IMR-90 (cell line): ENCODE measurements around the gene ARHGAP10. TPM values are rescaled to one million over a fixed set of nuclear protein-coding genes. Genes with fewer than 3 reads are reported as not detected.
A peak's percentile ranks its signal among the peaks of the same experiment; 100 is the strongest.

Experiments
- ATAC-seq: fragments of 200-7000 bp; cut with Tn5 transposase; 2 replicates; pipeline ENCODE4 v1.9.1; 2020; ENCODE audit warnings: low read depth, mild to moderate bottlenecking, moderate library complexity
- BruUV-seq: library from RNA; stranded (reverse); fragments of 400-500 nt; replicated peaks from 2 replicates; lab custom pipeline; 2021; lab: Mats Ljungman, UMichigan
- CTCF ChIA-PET: fragments of 300-600 bp; formaldehyde crosslinking; extraction: SDS; loops from one replicate; lab custom pipeline; 2021; ENCODE audit warnings: antibody characterized with exemption; lab: Yijun Ruan, JAX
- POLR2A ChIA-PET: fragments of 300-600 bp; sonication (Branson Sonifier 250); formaldehyde crosslinking; loops from one replicate; lab custom pipeline; 2022; ENCODE audit warnings: antibody characterized with exemption; ENCODE audit not compliant: unreplicated experiment; lab: Charles Lee
- DNase-seq: peaks from one replicate; pipeline ENCODE4 v3.0.0; 2013
- H2AFZ ChIP-seq: replicated peaks from 2 replicates; pipeline ENCODE3; 2013; ENCODE audit warnings: low read length, mild to moderate bottlenecking; ENCODE audit not compliant: poor library complexity
- H2AK5ac ChIP-seq: 2 replicates; pipeline ENCODE4 v1.6.1; 2013; ENCODE audit warnings: low read depth, low read length, inconsistent platforms
- H2AK9ac ChIP-seq: replicated peaks from 2 replicates; pipeline ENCODE3; 2013; ENCODE audit warnings: mild to moderate bottlenecking, low read depth, low read length, moderate library complexity; ENCODE audit not compliant: poor library complexity
- H2BK120ac ChIP-seq: 2 replicates; pipeline ENCODE4 v1.6.1; 2013; ENCODE audit warnings: low read depth, low read length, inconsistent platforms
- H2BK15ac ChIP-seq: 3 replicates; pipeline ENCODE4 v1.6.1; 2013; ENCODE audit warnings: low read depth, low read length, inconsistent platforms
- H2BK20ac ChIP-seq: 2 replicates; pipeline ENCODE4 v1.6.1; 2013; ENCODE audit warnings: low read depth, mild to moderate bottlenecking, inconsistent platforms, low read length, moderate library complexity
- H2BK5ac ChIP-seq: 2 replicates; pipeline ENCODE4 v1.6.1; 2013; ENCODE audit warnings: mild to moderate bottlenecking, low read depth, low read length, inconsistent platforms; ENCODE audit not compliant: poor library complexity, severe bottlenecking
- H3K14ac ChIP-seq: replicated peaks from 2 replicates; pipeline ENCODE4 v1.6.1; 2013; ENCODE audit warnings: low read depth, low read length, inconsistent platforms
- H3K18ac ChIP-seq: 2 replicates; pipeline ENCODE4 v1.6.1; 2013; ENCODE audit warnings: low read depth, low read length, control low read depth
- H3K23ac ChIP-seq: 2 replicates; pipeline ENCODE4 v1.6.1; 2013; ENCODE audit warnings: low read depth, low read length, inconsistent platforms
- H3K27ac ChIP-seq: 2 replicates; pipeline ENCODE4 v1.5.1; 2013; ENCODE audit warnings: mild to moderate bottlenecking, control low read depth, low read length; ENCODE audit not compliant: insufficient read depth
- H3K27me3 ChIP-seq: 2 replicates; pipeline ENCODE4 v1.6.1; 2013; ENCODE audit warnings: low read length; ENCODE audit not compliant: control insufficient read depth, insufficient read depth
- H3K36me3 ChIP-seq: 2 replicates; pipeline ENCODE4 v1.6.1; 2013; ENCODE audit warnings: low read length, mixed read lengths; ENCODE audit not compliant: control insufficient read depth, insufficient read depth
- H3K4ac ChIP-seq: 2 replicates; pipeline ENCODE4 v1.6.1; 2013; ENCODE audit warnings: low read depth, low read length, inconsistent platforms
- H3K4me1 ChIP-seq: 2 replicates; pipeline ENCODE4 v1.6.1; 2013; ENCODE audit warnings: low read length, mixed read lengths; ENCODE audit not compliant: control insufficient read depth, insufficient read depth
- H3K4me2 ChIP-seq: 2 replicates; pipeline ENCODE4 v1.6.1; 2013; ENCODE audit warnings: low read depth, mild to moderate bottlenecking, control low read depth, low read length, moderate library complexity
- H3K4me3 ChIP-seq: 2 replicates; pipeline ENCODE4 v1.5.1; 2013; ENCODE audit warnings: low read depth, mild to moderate bottlenecking, control low read depth, low read length, moderate library complexity; ENCODE audit not compliant: insufficient read depth
- H3K56ac ChIP-seq: 2 replicates; pipeline ENCODE4 v1.6.1; 2013; ENCODE audit warnings: low read length, inconsistent platforms; ENCODE audit not compliant: insufficient read depth; ENCODE audit errors: extremely low read depth
- H3K79me1 ChIP-seq, 2 experiments: 2 replicates each; pipeline ENCODE4 v1.6.1; 2013; ENCODE audit warnings: low read length in 2 of 2, inconsistent platforms in 1 of 2, low read depth in 1 of 2
- H3K9ac ChIP-seq: 2 replicates; pipeline ENCODE4 v1.6.1; 2013; ENCODE audit warnings: low read depth, low read length, control low read depth
- H3K9me1 ChIP-seq: 2 replicates; pipeline ENCODE4 v1.6.1; 2013; ENCODE audit warnings: low read length, inconsistent platforms; ENCODE audit not compliant: insufficient read depth
- H3K9me3 ChIP-seq: 2 replicates; pipeline ENCODE4 v1.6.1; 2013; ENCODE audit warnings: low read length; ENCODE audit not compliant: control insufficient read depth, insufficient read depth
- H4K20me1 ChIP-seq: 2 replicates; pipeline ENCODE4 v1.6.1; 2013; ENCODE audit warnings: low read length, inconsistent platforms; ENCODE audit not compliant: insufficient read depth
- H4K5ac ChIP-seq: 2 replicates; pipeline ENCODE4 v1.6.1; 2013; ENCODE audit warnings: mild to moderate bottlenecking, low read depth, low read length, control low read depth
- H4K8ac ChIP-seq, 2 experiments: 2 replicates each; pipeline ENCODE4 v1.6.1; 2013; ENCODE audit warnings: low read depth in 2 of 2, low read length in 2 of 2, control low read depth in 1 of 2, inconsistent platforms in 1 of 2
- H4K91ac ChIP-seq: 2 replicates; pipeline ENCODE4 v1.6.1; 2013; ENCODE audit warnings: low read depth, low read length, inconsistent platforms; ENCODE audit not compliant: insufficient read depth
- MXI1 ChIP-seq: IDR thresholded peaks from 2 replicates; pipeline ENCODE4 v1.6.1; 2012; ENCODE audit warnings: low read depth, mild to moderate bottlenecking, low read length, moderate library complexity, borderline replicate concordance
- USF2 ChIP-seq: fragments of 150-350 bp; IDR thresholded peaks from 2 replicates; pipeline ENCODE4 v1.6.1; 2017; ENCODE audit warnings: mild to moderate bottlenecking, antibody characterized with exemption, low read length, low read depth
- WGBS, 2 experiments: methylation state at CpG; one replicate each; pipeline versions ENCODE4 v1.1.5 to v1.1.7; 2013; ENCODE audit warnings: missing lambda C conversion rate in 2 of 2; ENCODE audit not compliant: insufficient read length in 1 of 2; ENCODE audit errors: extremely low coverage in 2 of 2; 5-methylcytosine and 5-hydroxymethylcytosine counted together
- dilution Hi-C: fragments of 300-500 bp; cut with HindIII; formaldehyde crosslinking; loops from one replicate; pipeline ENCODE4 v1.14.3; 2018; ENCODE audit warnings: low sequenced_read_pairs; ENCODE audit not compliant: unreplicated experiment
- in situ Hi-C: fragments of 300-500 bp; cut with MboI; formaldehyde crosslinking; loops from 3 replicates; pipeline ENCODE4 v1.14.3; 2019; ENCODE audit warnings: low sequenced_read_pairs, inconsistent platforms, mixed read lengths
- intact Hi-C: fragments of 100-400 bp; cut with micrococcal nuclease; formaldehyde crosslinking; loops from 2 replicates; pipeline ENCODE4 v1.10.0; 2022
- polyA plus RNA-seq, 3 experiments: library from polyadenylated mRNA; depleted of rRNA; stranded (reverse); fragments of >200 nt; gene quantifications; 2 replicates each; pipeline ENCODE4 v1.2.3, GENCODE V29; 2012; ENCODE audit warnings: low replicate concordance in 1 of 3
- total RNA-seq: library from RNA; depleted of rRNA; stranded (reverse); fragments of >200 nt; gene quantifications from 2 replicates; pipeline ENCODE4 v1.2.3, GENCODE V29; 2012

Gene ARHGAP10
- total and polyA plus RNA-seq, 2 of the 4 experiments (the other 2 are of a cell fraction), result 27.1 to 29.4 TPM

- no peak overlapping the region for H2AFZ ChIP-seq
- no peak for DNase-seq
- no peak overlapping the region for H3K27ac ChIP-seq
Measured at GRCh38 chr4:147843162-147843561, 111.3 kb downstream of the ARHGAP10 start.

More at GRCh38 chr4:147843162-147843561, 111.3 kb downstream of the ARHGAP10 start:
- ATAC-seq, result no peak
- Histone ChIP-seq H2BK20ac (no peak overlapping the region), H3K36me3 (no peaks in the 10 kb centered on the region; the same call in 1 of the 2 replicates), H2AK5ac (no peak overlapping the region), H3K9ac (no peak overlapping the region), H3K27me3 (no peaks in the 10 kb centered on the region), H4K5ac (no peak overlapping the region), H3K23ac (no peak overlapping the region), H4K8ac (no peak overlapping the region), H4K91ac (no peak overlapping the region), H2AK9ac (no peak overlapping the region), H3K9me1 (peaks cover 10% of the 10 kb centered on the region), H3K79me1 (peaks cover 39 to 79% of the 10 kb centered on the region in 2 experiments), H2BK120ac (no peak overlapping the region), H4K20me1 (peaks cover 13% of the 10 kb centered on the region), H2BK15ac (no peak overlapping the region), H2BK5ac (no peak overlapping the region), H3K14ac (no peak overlapping the region), H3K4me3 (no peak overlapping the region), H3K4ac (no peak overlapping the region), H3K56ac (no peak overlapping the region), H3K4me1 (peaks cover 18% of the 10 kb centered on the region), H3K18ac (no peak overlapping the region), H3K4me2 (no peak overlapping the region), H3K9me3 (no peaks in the 10 kb centered on the region)
- POLR2A ChIA-PET, result no interaction called here
- dilution Hi-C loops, result no loop called here
- no peak for TF ChIP-seq MXI1
- TF ChIP-seq USF2, result peak; percentile 7; the same call in 1 of the 2 replicates
- CTCF ChIA-PET, result interaction anchor here (1.0 to 1.6 kb wide), 2 partner anchors 12 to 24 kb away, joined by 3 to 7 read pairs; no protein-coding TSS in a partner anchor
- WGBS, 2 experiments, result 89% methylated on average over 4 of the region's 5 CpGs; no CpG with 5 or more reads in 1 of the 2 experiments
- intact Hi-C loops, result loop anchor here (5.0 kb wide), 1 partner anchor 71 kb away; no protein-coding TSS in a partner anchor
- in situ Hi-C loops, result no loop called here
- BruUV-seq, result no TSS peak
